Measurements from ENCODE around the gene PLSCR1.

DNA sequence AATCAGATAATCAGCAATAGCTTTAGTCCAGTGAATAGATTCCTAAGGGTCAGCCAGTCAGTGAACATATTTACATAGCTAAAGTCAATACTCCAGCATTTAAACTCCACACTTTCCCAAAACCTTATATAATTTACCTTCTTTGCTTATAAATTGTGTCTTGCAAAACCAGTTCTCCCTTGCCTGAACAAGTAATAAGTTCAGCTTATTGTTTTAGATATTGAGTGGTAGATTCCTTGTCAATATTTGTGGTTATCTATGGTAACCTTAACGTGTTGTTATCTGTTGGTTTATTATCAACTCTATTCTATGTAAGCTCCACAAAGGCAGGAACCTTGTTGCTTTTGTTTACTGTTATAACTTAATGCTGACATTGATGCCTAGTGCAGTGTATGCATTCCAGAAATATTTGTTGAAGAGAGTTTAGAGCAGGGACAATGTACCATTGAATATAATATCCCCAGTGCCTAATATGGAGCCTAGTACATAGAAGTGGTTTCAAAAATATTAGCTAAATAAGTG, 36.7 kb upstream of the PLSCR1 start:
- TF ChIP-seq, protein P1, sequence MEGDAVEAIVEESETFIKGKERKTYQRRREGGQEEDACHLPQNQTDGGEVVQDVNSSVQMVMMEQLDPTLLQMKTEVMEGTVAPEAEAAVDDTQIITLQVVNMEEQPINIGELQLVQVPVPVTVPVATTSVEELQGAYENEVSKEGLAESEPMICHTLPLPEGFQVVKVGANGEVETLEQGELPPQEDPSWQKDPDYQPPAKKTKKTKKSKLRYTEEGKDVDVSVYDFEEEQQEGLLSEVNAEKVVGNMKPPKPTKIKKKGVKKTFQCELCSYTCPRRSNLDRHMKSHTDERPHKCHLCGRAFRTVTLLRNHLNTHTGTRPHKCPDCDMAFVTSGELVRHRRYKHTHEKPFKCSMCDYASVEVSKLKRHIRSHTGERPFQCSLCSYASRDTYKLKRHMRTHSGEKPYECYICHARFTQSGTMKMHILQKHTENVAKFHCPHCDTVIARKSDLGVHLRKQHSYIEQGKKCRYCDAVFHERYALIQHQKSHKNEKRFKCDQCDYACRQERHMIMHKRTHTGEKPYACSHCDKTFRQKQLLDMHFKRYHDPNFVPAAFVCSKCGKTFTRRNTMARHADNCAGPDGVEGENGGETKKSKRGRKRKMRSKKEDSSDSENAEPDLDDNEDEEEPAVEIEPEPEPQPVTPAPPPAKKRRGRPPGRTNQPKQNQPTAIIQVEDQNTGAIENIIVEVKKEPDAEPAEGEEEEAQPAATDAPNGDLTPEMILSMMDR (IDR thresholded peaks at IDR 0.05; ENCODE audit: low read length) = no peak
- TF ChIP-seq EZH2 (IDR thresholded peaks at IDR 0.05; ENCODE audit: borderline replicate concordance, low read length) = no peak
